SK-N-SH (cell line): ENCODE measurements around the gene FATE1. TPM values are rescaled to one million over a fixed set of nuclear protein-coding genes. Genes with fewer than 3 reads are reported as not detected.
"Not testable (repeated sequence)": the region's sequence is repeated elsewhere in the genome, so short reads cannot be mapped to it uniquely, and the experiment has no call there.

Source experiments
- CTCF ChIA-PET: fragments of 300-600, 350-600 bp; formaldehyde crosslinking; extraction: SDS; loops from one replicate; lab custom pipeline; 2021; lab: Yijun Ruan, JAX
- POLR2A ChIA-PET: fragments of 350-600 bp; sonication (Branson Sonifier 250); formaldehyde crosslinking; extraction: SDS; loops from one replicate; lab custom pipeline; 2020; ENCODE audit warnings: antibody characterized with exemption, inconsistent platforms; lab: Yijun Ruan, JAX
- DNase-seq: peaks from one replicate; pipeline ENCODE4 v3.0.0; 2012
- H2AFZ ChIP-seq: fragments of 200-600 bp; sonication (generic); 2 replicates; pipeline ENCODE4 v1.8.1; 2016; ENCODE audit warnings: antibody characterized with exemption, mild to moderate bottlenecking, low read depth
- H3F3A ChIP-seq: fragments of 200-600 bp; sonication (generic); replicated peaks from 2 replicates; pipeline ENCODE3; 2016; ENCODE audit warnings: antibody characterized with exemption, mild to moderate bottlenecking; ENCODE audit not compliant: insufficient read depth
- H3K27ac ChIP-seq, 2 experiments: fragments of 200-500 bp in 1 of 2; fragments of 200-600 bp in 1 of 2; sonication (Bioruptor generic) in 1 of 2; sonication (generic), shearing (Covaris generic) in 1 of 2; 2 replicates each; pipeline versions ENCODE4 v1.5.1 to v1.6.1; 2014 to 2016; ENCODE audit warnings: low read depth in 2 of 2, inconsistent platforms in 1 of 2, low read length in 1 of 2, mild to moderate bottlenecking in 1 of 2, mixed read lengths in 1 of 2
- H3K27me3 ChIP-seq: fragments of 200-600 bp; sonication (generic), shearing (Covaris generic); 2 replicates; pipeline ENCODE4 v1.6.1; 2016; ENCODE audit warnings: mixed run types; ENCODE audit not compliant: insufficient read depth
- H3K36me3 ChIP-seq, 2 experiments: fragments of 200-500 bp in 1 of 2; fragments of 200-600 bp in 1 of 2; sonication (Bioruptor generic) in 1 of 2; sonication (generic) in 1 of 2; replicated peaks in 1 of 2; 2 replicates each; pipeline versions ENCODE3 to v1.5.1; 2014 to 2016; ENCODE audit warnings: low read length in 1 of 2, mild to moderate bottlenecking in 1 of 2; ENCODE audit not compliant: insufficient read depth in 2 of 2, control insufficient read depth in 1 of 2
- H3K4me1 ChIP-seq, 2 experiments: fragments of 200-500 bp in 1 of 2; fragments of 200-600 bp in 1 of 2; sonication (Bioruptor generic) in 1 of 2; sonication (generic), shearing (Covaris generic) in 1 of 2; 2 replicates each; pipeline versions ENCODE4 v1.5.1 to v1.6.1; 2014 to 2016; ENCODE audit warnings: low read depth in 1 of 2, low read length in 1 of 2, mixed run types in 1 of 2; ENCODE audit not compliant: insufficient read depth in 2 of 2, control insufficient read depth in 1 of 2
- H3K4me2 ChIP-seq: fragments of 200-600 bp; sonication (generic), shearing (Covaris generic); 2 replicates; pipeline ENCODE4 v1.6.1; 2017; ENCODE audit warnings: mixed run types
- H3K4me3 ChIP-seq, 2 experiments: fragments of 200-500 bp in 1 of 2; fragments of 200-600 bp in 1 of 2; sonication (Bioruptor generic) in 1 of 2; sonication (generic), shearing (Covaris generic) in 1 of 2; 2 replicates each; pipeline versions ENCODE4 v1.5.1 to v1.8.1; 2014 to 2016; ENCODE audit warnings: low read depth in 2 of 2, inconsistent platforms in 1 of 2, low read length in 1 of 2, mild to moderate bottlenecking in 1 of 2, mixed read lengths in 1 of 2, moderate library complexity in 1 of 2
- H3K79me2 ChIP-seq: fragments of 200-600 bp; sonication (generic); 2 replicates; pipeline ENCODE4 v1.8.1; 2017; ENCODE audit warnings: mild to moderate bottlenecking; ENCODE audit not compliant: insufficient read depth
- H3K9ac ChIP-seq: fragments of 200-600 bp; sonication (generic); 2 replicates; pipeline ENCODE4 v1.6.1; 2017; ENCODE audit warnings: mixed run types
- H3K9me2 ChIP-seq: fragments of 200-600 bp; sonication (generic); 2 replicates; pipeline ENCODE4 v1.6.1; 2017; ENCODE audit warnings: mixed run types
- H3K9me3 ChIP-seq: fragments of 200-600 bp; sonication (generic); 2 replicates; pipeline ENCODE4 v1.6.1; 2017; ENCODE audit warnings: mixed run types, mild to moderate bottlenecking, moderate library complexity
- H4K20me1 ChIP-seq: fragments of 200-600 bp; sonication (generic); 2 replicates; pipeline ENCODE4 v1.6.1; 2017; ENCODE audit warnings: mild to moderate bottlenecking, mixed run types; ENCODE audit not compliant: insufficient read depth
- CHD2 ChIP-seq: fragments of 150-350 bp; IDR thresholded peaks from 2 replicates; pipeline ENCODE4 v1.6.1; 2018; ENCODE audit warnings: low read length; ENCODE audit not compliant: partially characterized antibody
- ELF1 ChIP-seq: IDR thresholded peaks from 2 replicates; pipeline ENCODE4 v1.4.0; 2012
- EP300 ChIP-seq, 2 experiments: IDR thresholded peaks; 2 replicates each; pipeline versions ENCODE4 v1.4.0 to v1.6.1; 2012; ENCODE audit warnings: borderline replicate concordance in 1 of 2, low read depth in 1 of 2, low read length in 1 of 2
- EZH2phosphoT487 ChIP-seq: fragments of 200-600 bp; sonication (generic); IDR thresholded peaks from 2 replicates; pipeline ENCODE4 v1.6.1; 2017; ENCODE audit warnings: low read depth, mixed run types, mild to moderate bottlenecking, antibody characterized with exemption, moderate library complexity, borderline replicate concordance
- MEF2A ChIP-seq: IDR thresholded peaks from 2 replicates; pipeline ENCODE4 v1.4.0; 2012; ENCODE audit warnings: low read depth, borderline replicate concordance
- NRF1 ChIP-seq: IDR thresholded peaks from 2 replicates; pipeline ENCODE4 v1.6.1; 2012; ENCODE audit warnings: low read depth, mild to moderate bottlenecking, low read length
- POLR2AphosphoS5 ChIP-seq: IDR thresholded peaks from 2 replicates; pipeline ENCODE4 v1.6.1; 2012; ENCODE audit warnings: low read depth, low read length
- RCOR1 ChIP-seq: fragments of 150-350 bp; IDR thresholded peaks from 2 replicates; pipeline ENCODE4 v1.6.1; 2017; ENCODE audit warnings: antibody characterized with exemption, low read length
- RFX5 ChIP-seq: IDR thresholded peaks from 2 replicates; pipeline ENCODE4 v1.6.1; 2012; ENCODE audit warnings: mild to moderate bottlenecking, improper control_type of control experiment, low read length
- RXRA ChIP-seq: IDR thresholded peaks from 2 replicates; pipeline ENCODE4 v1.4.0; 2012; ENCODE audit warnings: low read depth, mild to moderate bottlenecking, borderline replicate concordance
- TAF1 ChIP-seq: IDR thresholded peaks from 2 replicates; pipeline ENCODE4 v1.6.1; 2012; ENCODE audit warnings: low read depth, mild to moderate bottlenecking, low read length, moderate library complexity, borderline replicate concordance
- TCF12 ChIP-seq: IDR thresholded peaks from 2 replicates; pipeline ENCODE4 v1.4.0; 2012
- WGBS: methylation state at CpG from one replicate; pipeline ENCODE4 v1.1.6; 2017; ENCODE audit warnings: low lambda C conversion rate; 5-methylcytosine and 5-hydroxymethylcytosine counted together
- polyA plus RNA-seq, 3 experiments: library from polyadenylated mRNA; depleted of rRNA; stranded (reverse); fragments of >200 nt; gene quantifications; 2 replicates each; pipeline ENCODE4 v1.2.3, GENCODE V29; 2012
- TF ChIP-seq, protein P1 (sequence below): fragments of 150-350 bp; IDR thresholded peaks from 2 replicates; pipeline ENCODE4 v1.6.1; 2017; ENCODE audit warnings: antibody characterized with exemption, low read length, low read depth, borderline replicate concordance
- TF ChIP-seq, protein P2 (sequence below): IDR thresholded peaks from 2 replicates; pipeline ENCODE4 v1.4.0; 2012; ENCODE audit warnings: low read depth, borderline replicate concordance
- TF ChIP-seq, protein P3 (sequence below): fragments of 150-350 bp; IDR thresholded peaks from 2 replicates; pipeline ENCODE4 v1.6.1; 2016; ENCODE audit warnings: mild to moderate bottlenecking, low read depth, low read length
- TF ChIP-seq, protein P4 (sequence below): IDR thresholded peaks from 2 replicates; pipeline ENCODE4 v1.6.1; 2012; ENCODE audit warnings: mild to moderate bottlenecking, low read depth, low read length, moderate library complexity
- TF ChIP-seq, protein P5 (sequence below): IDR thresholded peaks from 2 replicates; pipeline ENCODE4 v1.4.0; 2012; ENCODE audit warnings: low read depth

FATE1 gene
- polyA plus RNA-seq, 1 of the 3 experiments (the other 2 are of a cell fraction), result not detected

DNA sequence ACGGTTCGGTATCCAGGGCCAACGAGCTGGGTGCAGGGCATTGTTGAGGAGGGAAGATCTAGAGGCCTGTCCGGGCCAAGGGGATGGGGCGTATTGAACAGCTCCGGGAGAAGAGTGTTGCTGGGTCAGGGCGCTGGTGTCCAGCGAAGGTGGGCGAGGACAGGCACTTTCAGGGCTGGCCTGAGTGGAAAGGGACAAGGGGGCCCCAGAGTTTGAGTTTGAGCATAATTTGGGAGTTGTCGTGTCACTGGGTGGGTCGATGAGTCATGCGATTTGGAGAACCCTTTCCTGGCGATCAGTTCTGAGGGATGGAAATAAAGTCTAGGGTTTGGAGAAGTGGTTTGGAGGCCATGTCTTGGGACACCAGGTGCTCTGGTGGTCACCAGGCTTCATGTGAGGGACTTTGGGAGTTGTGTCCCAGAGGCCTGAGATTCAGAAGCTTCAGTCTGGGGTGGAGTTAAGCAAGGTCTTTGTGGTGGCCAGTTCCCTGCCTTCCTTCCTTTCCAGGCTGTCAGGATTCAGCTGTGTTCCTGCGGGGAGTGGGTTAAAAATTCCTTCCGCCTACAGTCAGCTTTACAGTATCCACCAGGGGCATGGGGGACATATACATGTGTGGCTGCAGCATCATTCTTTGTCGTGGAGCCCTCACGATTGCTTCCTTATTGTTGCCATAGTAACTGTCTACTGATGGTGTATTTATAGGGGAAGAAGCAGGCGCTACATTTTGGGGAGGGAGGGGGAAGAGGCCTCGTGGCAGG, 20.1 kb upstream of the FATE1 start (continued):
- TF ChIP-seq, protein P1, sequence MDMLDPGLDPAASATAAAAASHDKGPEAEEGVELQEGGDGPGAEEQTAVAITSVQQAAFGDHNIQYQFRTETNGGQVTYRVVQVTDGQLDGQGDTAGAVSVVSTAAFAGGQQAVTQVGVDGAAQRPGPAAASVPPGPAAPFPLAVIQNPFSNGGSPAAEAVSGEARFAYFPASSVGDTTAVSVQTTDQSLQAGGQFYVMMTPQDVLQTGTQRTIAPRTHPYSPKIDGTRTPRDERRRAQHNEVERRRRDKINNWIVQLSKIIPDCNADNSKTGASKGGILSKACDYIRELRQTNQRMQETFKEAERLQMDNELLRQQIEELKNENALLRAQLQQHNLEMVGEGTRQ, result no peak
- TF ChIP-seq TAF1, result no peak
- TF ChIP-seq CHD2, result no peak
- TF ChIP-seq POLR2AphosphoS5, result no peak

DNA sequence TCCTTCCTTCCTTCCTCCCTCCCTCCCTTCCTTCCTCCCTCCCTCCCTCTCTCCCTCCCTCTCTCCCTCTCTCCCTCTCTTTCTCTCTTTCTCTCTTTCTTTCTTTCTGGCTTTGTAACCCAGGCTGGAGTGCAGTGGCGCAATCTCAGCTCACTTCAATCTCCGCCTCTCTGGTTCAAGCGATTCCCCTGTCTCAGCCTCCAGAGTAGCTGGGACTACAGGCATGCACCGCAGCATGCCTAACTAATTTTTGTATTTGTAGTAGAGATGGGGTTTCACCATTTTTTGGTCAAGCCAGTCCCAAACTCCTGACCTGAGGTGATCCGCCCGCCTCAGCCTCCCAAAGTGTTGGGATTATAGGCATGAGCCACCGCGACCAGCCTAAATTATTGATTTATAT, 18.8 kb upstream of the FATE1 start:
- WGBS, result 27% methylated on average over 8 of the region's 8 CpGs
- CTCF ChIA-PET, result interaction anchor here (0.7 kb wide), 1 partner anchor 64 kb away, joined by 3 read pairs; no protein-coding TSS in a partner anchor
- H3K36me3 ChIP-seq, H3K27ac ChIP-seq, POLR2A ChIA-PET, DNase-seq, H3K9ac ChIP-seq, H3K9me2 ChIP-seq, H4K20me1 ChIP-seq, H3F3A ChIP-seq, H3K9me3 ChIP-seq, H3K4me3 ChIP-seq, H3K79me2 ChIP-seq, H2AFZ ChIP-seq, H3K4me2 ChIP-seq, H3K4me1 ChIP-seq: not testable (repeated sequence)
- peaks cover 37% of the 10 kb centered on the region for H3K27me3 ChIP-seq

DNA sequence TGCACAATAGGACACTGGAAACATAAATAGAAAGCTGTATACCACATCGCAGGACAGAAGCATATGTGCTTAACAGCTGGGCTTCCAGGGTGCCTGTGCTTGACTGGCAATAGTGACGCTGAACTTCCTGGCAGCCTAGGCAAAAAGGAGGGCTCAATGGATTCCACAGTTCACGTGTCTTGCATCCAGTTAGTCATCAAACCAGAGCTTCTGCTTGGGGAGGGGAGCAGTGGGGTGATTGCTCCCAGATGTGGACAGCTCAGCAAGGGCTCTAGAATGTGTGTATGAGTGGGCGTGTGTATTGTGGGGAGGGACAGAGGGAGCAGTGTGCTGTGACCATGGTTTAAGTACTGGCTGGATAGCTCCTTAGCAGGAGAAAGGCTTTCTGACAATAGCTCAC, 18.3 kb upstream of the FATE1 start:
- no peak overlapping the region for H3K9ac ChIP-seq
- WGBS, result 11% methylated on average over 2 of the region's 4 CpGs
- H4K20me1 ChIP-seq, result no peaks in the 10 kb centered on the region
- no peaks in the 10 kb centered on the region for H3K9me2 ChIP-seq
- H3K4me1 ChIP-seq, result no peaks in the 10 kb centered on the region
- ChIA-PET CTCF (no interaction called here), POLR2A (no interaction called here)
- no peak overlapping the region for H3K27ac ChIP-seq
- no peak overlapping the region for H3K4me2 ChIP-seq
- no peak overlapping the region for H3K4me3 ChIP-seq
- no peak for DNase-seq
- no peaks in the 10 kb centered on the region for H3K36me3 ChIP-seq
- no peaks in the 10 kb centered on the region for H3K79me2 ChIP-seq
- peaks cover 32% of the 10 kb centered on the region for H3K27me3 ChIP-seq
- no peaks in the 10 kb centered on the region for H3K9me3 ChIP-seq
- no peak overlapping the region for H2AFZ ChIP-seq
- H3F3A ChIP-seq, result no peaks in the 10 kb centered on the region
- TF ChIP-seq, protein P2, sequence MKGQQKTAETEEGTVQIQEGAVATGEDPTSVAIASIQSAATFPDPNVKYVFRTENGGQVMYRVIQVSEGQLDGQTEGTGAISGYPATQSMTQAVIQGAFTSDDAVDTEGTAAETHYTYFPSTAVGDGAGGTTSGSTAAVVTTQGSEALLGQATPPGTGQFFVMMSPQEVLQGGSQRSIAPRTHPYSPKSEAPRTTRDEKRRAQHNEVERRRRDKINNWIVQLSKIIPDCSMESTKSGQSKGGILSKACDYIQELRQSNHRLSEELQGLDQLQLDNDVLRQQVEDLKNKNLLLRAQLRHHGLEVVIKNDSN, result no peak
- TF ChIP-seq TAF1 (no peak), TCF12 (no peak), EZH2phosphoT487 (no peak), POLR2AphosphoS5 (no peak), RFX5 (no peak), MEF2A (no peak), NRF1 (no peak), RCOR1 (no peak), EP300 (IDR thresholded peaks at IDR 0.05; ENCODE audit: borderline replicate concordance in 1 of 2, low read depth in 1 of 2, low read length in 1 of 2) (no peak), ELF1 (no peak), RXRA (no peak)
- TF ChIP-seq, protein P1, result no peak
- TF ChIP-seq, protein P3, sequence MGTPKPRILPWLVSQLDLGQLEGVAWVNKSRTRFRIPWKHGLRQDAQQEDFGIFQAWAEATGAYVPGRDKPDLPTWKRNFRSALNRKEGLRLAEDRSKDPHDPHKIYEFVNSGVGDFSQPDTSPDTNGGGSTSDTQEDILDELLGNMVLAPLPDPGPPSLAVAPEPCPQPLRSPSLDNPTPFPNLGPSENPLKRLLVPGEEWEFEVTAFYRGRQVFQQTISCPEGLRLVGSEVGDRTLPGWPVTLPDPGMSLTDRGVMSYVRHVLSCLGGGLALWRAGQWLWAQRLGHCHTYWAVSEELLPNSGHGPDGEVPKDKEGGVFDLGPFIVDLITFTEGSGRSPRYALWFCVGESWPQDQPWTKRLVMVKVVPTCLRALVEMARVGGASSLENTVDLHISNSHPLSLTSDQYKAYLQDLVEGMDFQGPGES, result no peak
- TF ChIP-seq, protein P4, sequence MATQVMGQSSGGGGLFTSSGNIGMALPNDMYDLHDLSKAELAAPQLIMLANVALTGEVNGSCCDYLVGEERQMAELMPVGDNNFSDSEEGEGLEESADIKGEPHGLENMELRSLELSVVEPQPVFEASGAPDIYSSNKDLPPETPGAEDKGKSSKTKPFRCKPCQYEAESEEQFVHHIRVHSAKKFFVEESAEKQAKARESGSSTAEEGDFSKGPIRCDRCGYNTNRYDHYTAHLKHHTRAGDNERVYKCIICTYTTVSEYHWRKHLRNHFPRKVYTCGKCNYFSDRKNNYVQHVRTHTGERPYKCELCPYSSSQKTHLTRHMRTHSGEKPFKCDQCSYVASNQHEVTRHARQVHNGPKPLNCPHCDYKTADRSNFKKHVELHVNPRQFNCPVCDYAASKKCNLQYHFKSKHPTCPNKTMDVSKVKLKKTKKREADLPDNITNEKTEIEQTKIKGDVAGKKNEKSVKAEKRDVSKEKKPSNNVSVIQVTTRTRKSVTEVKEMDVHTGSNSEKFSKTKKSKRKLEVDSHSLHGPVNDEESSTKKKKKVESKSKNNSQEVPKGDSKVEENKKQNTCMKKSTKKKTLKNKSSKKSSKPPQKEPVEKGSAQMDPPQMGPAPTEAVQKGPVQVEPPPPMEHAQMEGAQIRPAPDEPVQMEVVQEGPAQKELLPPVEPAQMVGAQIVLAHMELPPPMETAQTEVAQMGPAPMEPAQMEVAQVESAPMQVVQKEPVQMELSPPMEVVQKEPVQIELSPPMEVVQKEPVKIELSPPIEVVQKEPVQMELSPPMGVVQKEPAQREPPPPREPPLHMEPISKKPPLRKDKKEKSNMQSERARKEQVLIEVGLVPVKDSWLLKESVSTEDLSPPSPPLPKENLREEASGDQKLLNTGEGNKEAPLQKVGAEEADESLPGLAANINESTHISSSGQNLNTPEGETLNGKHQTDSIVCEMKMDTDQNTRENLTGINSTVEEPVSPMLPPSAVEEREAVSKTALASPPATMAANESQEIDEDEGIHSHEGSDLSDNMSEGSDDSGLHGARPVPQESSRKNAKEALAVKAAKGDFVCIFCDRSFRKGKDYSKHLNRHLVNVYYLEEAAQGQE, result no peak
- TF ChIP-seq, protein P5, sequence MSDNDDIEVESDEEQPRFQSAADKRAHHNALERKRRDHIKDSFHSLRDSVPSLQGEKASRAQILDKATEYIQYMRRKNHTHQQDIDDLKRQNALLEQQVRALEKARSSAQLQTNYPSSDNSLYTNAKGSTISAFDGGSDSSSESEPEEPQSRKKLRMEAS, result no peak
